HG03565 (cell line): Measurements from ENCODE around the gene PRSS22.
"Not testable (repeated sequence)": the region's sequence is repeated elsewhere in the genome, so short reads cannot be mapped to it uniquely, and the experiment has no call there.

Source experiments
- ATAC-seq: cut with Tn5 transposase; IDR thresholded peaks from one replicate; pipeline ENCODE4 v1.9.1; 2021; ENCODE audit warnings: mild to moderate bottlenecking, moderate library complexity; ENCODE audit not compliant: unreplicated experiment

PRSS22 gene, protein sequence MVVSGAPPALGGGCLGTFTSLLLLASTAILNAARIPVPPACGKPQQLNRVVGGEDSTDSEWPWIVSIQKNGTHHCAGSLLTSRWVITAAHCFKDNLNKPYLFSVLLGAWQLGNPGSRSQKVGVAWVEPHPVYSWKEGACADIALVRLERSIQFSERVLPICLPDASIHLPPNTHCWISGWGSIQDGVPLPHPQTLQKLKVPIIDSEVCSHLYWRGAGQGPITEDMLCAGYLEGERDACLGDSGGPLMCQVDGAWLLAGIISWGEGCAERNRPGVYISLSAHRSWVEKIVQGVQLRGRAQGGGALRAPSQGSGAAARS

DNA sequence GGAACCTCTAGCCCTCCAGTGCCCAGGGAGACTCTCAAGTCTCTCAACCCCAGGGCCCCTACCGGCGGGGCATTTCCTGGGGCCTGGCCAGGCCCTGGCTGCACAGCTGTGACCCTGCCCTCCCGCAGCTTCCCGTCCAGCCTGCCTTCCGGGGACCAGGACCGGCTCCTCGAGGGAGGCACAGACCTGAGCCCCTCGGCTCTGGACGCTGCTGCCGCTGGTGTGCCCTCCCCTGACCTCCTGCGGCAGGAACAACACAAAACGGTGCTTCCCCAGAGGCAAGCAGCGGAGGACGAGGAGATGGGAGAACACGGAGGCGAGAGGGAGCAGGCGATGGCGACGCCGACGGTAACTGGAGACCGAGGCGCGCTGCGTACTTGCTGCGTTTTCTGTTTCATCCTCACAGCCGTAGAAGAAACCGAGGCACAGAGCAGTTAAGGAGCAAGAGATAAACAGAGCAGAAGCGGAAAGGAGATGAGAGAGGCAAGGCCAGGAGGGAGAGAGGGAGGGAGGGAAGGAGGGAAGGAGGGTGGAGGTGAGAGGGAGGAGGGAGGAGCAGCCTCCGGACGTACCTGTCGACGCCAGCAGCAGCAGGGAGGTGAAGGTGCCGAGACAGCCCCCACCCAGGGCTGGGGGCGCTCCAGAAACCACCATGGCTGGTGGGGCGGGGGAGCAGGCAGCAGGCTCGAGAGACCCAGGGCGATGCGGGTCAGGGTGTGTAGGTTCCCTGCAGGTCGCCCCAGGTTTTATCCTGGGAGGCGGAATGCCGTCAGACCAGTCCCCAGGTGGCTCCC lies at the start of gene PRSS22:
PRSS22 (minus strand) TSS at position 720 of the 794 bp plus-strand sequence; CDS start at position 654, 66 bp downstream.
- ATAC-seq, result no peak

DNA sequence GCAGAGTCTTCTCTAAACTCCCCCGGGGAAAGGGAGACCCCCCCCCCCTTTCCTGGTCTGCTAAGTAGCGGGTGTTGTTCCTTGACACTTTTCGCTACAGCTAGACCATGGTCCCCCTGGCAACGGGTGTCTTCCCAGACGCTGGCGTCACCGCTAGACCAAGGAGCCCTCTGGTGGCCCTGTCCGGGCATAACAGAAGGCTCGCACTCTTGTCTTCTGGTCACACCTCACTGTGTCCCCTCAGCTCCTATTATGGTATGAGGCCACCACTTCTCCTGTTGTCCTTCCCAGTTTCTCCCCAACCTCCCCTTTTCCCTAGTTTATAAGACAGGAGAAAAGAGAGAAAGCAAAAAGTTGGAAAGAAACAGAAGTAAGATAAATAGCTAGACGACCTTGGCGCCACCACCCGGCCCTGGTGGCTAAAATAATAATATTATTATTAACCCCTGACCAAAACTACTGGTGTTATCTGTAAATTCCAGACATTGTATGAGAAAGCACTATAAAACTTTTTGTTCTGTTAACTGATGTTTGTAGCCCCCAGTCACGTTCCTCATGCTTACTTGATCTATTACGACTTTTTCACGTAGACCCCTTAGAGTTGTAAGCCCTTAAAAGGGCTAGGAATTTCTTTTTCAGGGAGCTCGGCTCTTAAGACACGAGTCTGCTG lies 49.2 kb upstream of the PRSS22 start:
- ATAC-seq, result not testable (repeated sequence)

DNA sequence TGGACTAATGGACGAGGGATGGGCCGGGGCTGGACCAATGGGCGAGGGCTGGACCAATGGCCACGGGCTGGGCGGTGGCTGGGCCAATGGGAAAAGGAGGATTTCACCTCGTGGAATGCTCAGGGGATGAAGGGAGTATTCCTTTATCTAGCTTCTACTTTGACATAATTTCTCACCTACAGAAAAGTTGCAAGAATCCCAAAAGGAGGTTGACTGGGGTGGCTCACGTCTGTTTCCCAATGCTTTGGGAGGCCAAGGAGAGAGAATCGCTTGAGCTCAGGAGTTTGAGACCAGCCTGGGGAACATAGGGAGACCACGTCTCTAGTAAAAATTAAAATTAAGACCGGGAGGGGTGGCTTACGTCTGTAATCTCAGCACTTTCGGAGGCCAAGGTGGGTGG lies 48.0 kb upstream of the PRSS22 start:
- ATAC-seq, result no peak

DNA sequence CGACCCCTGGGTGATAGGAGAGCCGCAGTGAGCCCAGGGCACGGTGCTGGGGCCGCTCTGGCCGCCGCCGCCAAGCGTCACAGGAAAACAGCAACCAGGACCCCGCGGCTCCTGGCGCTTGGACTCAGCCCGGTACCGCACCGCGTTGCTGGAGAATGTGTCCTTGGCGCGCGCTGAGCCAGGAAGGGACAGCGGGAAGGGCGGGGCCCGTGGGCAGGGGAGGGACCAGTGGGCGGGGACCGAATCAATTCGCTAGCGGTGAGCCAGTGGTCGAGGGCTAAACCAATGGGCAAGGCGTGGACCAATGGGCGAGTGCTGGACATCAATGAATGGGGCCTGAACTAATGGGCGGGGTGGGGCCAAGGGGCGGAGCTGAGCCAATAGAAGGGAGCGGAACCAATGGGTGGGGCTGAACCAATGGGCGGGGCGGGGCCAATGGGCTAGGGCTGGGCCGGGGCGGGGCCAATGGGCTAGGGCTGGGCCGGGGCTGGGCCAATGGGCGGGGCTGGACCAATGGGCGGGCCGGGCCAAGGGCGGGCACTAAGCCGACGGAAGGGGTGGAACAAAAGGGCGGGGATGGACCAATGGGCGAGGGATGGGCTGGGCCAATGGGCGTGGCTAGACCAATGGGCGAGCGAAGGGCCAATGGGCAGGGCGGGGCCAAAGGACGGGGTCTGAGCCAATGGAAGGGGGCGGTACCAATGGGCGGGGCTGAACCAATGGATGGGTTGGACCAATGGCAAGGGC lies 47.4 kb upstream of the PRSS22 start:
- ATAC-seq, result peak; percentile 56

DNA sequence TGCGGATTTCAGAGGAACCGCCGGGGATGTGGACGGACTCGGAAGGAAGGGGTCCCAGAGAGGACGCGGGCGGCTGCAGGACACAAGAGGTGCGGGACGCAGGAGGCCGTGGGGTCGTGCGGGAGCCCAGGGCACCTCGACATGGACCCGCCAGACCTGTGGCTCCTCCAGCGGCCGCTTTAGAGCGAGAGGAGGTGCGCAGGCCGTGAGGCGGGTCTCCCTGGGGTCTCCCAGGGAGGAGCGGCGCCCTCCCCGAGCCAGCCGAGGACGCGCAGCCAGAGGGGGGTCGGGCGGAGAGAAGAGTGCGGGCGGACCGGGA lies 46.9 kb upstream of the PRSS22 start:
- ATAC-seq, result no peak

DNA sequence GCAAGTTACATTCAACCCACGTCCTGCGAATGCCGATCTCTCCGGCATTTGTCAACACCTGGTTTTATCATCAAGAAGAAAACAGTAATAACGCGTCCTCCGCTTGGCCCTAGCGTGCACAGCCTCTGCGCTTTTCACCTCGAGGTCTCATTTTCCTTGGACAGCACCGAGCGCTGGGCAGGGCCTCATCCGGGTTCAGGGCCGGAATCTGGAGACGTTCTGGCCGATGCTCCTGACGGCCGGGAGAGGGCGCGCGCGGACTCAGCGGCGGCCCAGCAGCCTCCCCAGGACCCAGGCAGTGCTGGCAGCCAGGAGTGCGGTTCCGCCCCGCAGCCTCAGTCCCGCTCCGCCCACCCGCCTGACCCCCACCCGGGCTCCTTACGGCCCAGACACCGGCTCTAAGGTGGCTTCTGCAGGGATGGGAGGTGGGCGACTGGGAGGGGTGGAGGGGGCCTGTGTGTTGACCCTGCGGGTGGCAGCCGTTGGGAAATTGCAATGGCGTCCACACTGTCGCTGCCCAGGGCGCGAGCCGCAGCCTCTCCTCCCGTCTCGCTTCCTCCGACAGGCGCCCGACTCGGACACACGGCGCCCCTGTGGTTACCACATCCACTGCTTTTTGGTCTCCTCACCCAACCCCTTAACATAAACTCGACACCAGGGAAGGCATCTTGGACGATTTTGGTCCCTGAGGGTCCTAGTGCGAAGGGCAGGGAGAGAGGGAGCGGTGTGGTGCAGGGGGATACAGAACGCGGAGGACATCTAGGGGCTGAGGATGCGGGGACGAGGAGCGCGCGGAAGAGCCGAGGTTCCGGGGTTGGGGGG lies 46.3 kb upstream of the PRSS22 start:
- ATAC-seq, result peak; percentile 33

DNA sequence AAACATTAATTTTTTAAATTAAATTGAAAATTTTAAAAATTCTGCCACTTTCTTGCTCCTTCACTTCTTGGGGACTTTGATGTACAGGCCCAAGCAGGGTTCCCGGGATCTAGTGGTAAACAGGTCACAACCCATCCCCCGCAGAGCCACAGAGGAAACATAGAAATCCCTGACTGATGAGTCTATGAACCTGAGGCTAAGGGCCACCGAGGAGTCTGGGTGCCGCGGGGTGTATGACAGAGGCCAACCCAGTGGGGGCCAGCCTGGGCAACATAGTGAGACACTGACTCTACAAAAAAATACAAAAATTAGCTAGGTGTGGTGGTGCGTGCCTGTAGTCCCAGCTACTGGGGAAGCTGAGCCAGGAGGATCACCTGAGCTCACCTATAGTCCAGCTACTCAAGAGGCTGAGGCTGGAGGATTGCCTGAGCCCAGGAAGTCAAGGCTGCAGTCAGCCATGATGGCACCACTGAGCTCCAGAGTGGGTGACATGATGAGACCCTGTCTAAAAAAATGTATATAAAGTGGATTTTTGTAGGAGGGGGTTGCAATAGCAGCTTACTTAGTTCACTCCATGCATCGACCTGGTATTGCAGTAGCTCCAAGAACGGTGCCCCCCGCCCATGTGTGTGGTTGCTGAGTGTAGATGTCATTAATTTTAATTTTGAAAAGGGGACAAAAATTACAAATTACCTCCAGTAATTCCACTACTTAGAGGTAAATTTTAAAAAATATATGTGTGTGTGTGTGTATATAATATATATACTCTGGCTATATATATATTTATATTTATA lies 44.6 kb upstream of the PRSS22 start:
- ATAC-seq, result no peak

DNA sequence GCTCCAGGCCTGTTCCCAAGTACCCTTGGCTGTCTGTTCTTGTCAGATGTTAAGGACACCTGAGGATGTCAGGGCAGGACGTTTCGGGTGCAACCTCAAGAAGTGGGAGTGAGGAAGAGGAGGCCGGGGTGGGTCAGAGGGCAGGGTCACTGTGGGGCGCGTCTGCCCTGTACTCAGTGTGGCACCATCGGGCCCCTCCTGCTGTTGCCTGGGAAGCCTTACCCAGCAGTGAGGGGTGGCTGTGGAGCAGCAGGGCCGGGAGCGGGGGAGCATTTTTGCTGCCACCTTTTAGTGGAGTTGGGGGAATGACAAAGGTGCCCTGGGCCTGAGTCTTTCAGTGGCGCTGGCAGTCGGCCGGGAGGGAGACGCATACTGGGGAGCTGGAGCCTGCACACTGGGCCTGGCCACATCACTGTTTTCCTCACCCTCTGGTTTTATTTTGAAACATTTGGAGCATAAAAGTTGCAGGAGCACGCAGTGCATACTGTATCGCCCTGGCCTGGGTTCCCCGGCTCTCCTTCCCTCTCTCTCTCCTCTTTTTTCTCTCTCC lies 42.6 kb upstream of the PRSS22 start:
- ATAC-seq, result no peak

DNA sequence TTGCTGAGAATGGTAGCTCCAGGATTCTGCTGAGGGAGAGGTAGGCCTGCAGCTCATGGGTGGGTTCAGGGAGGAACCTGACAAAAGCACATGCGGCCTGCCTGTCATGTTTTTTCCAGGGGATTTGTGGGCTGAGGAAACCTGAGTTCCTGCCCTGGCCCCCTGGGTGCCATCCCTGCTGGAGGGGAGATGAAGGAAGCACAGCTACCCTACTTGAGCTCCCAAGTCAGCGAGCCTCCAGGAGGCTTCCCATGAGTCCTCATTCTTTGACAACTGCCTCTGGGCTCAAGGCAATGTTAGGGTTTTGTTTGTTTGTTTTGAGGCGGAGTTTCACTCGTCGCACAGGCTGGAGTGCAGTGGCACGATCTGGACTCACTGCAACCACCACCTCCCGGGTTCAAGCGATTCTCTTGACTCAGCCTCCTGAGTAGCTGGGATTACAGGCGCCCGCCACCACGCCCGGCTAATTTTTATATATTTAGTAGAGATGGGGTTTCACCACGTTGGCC lies 41.6 kb upstream of the PRSS22 start:
- ATAC-seq, result no peak

DNA sequence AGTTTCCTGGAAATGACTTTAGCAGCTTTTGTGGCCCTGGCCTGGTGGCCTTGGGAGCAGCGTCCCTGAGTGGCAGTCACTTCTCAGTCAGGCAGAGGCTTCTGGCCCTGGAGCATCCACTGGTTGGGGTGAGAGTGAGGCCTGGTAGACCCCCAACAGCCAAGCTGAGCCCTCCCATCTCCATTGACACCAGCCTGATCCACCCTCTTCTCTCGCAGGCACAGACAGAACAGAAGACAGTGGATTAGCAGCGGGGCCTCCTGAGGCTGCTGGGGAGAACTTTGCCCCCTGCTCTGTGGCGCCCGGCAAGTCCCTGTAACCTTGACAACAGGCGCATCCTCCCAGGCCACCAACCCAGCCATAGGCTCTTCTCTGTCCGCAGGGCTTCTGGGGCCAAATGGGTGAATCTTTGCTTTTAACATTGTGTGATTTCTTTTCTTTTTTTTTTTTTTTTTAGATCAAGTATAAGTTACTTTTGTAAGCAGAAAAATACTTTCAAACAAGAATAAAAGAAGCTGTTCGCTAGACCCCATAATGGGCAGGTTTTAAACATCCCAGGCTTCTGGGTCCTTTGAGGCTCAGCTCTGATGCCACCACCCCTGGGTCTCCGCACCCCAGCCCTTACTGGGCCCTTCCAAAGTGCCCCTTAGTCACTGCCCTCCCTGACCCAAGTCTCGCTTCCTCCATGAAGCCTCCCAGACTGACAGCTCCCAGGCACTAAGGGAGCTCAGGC lies 41.0 kb upstream of the PRSS22 start:
- no peak for ATAC-seq

DNA sequence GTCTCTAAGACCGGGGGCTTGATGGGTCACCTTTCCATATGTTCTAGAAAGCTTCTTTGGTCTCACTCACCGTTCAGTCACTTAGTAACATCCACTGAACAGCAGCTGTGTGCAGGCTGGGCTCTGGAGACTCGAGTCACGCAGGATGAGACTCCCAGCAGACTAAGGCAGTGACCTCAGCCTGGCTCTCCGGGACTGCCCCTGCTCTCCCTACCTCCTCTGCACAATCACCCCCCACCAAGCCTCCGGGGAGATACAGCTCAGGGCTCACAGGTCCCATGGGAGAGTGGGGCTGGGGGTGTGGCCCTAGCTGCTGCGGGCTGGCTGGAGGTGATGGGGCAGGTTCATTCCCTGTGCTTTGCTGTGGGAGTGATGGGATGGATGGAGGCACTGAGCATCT lies 39.1 kb upstream of the PRSS22 start:
- ATAC-seq, result peak; percentile 41

DNA sequence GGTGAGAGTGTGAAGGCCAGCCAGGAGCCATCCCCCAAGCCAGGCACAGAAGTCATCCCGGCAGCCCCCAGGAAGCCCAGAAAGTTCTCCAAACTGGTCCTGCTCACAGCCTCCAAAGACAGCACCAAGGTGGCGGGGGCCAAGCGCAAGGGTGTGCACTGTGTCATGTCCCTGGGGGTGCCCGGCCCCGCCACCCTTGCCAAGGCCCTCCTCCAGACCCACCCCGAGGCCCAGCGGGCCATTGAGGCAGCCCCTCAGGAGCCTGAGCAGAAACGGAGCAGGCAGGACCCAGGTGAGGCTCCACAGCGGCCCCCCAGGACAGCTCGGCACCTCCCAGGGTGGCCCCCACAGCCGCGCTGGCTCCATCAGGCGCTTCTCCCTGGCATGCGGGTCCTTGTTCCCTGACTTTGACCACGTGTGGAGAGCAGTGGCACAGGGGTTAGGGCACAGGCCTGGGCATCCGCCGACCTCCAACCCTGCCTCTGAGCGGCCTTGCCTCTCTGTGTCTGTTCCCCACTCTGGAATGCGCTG lies 38.6 kb upstream of the PRSS22 start:
- ATAC-seq, result no peak

DNA sequence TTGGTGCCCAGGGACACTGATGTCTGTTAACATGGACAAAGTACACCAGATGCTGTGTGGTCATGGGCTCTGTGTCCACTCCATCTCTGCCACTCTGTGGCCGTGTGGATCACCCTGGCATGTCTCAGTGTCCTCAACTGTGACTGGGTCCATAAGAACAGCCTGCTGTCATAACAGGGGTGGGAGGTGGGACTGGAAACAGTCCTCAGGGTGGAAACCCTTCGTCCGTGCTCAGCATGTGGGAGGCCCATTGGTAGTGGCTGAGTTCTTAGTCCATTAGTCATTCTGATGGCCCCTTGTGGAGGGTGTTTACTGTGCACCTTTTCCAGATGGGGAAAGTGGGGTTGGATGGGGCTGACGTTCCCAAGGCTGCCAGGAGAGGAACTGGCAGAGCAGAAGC lies 37.8 kb upstream of the PRSS22 start:
- ATAC-seq, result no peak

DNA sequence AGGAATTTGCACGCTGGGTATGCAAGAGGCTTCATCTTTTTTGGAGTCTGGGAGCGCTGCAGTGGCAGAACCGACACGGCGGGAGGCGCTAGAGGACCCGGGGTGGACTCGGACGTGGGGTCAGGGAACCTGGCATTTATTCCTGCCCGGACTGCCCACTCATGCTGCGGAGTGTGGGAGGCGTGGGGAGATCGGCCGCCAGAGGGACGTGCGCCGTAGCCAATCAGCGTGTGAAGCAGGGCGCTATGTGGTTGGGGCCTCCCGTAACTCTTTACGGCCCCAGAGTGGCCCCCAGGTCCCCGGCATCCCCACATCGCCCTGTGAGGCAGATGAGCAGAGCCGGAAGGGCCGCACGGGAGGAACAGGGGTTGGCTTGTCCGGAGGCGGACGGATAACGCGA lies 36.3 kb upstream of the PRSS22 start:
- no peak for ATAC-seq

DNA sequence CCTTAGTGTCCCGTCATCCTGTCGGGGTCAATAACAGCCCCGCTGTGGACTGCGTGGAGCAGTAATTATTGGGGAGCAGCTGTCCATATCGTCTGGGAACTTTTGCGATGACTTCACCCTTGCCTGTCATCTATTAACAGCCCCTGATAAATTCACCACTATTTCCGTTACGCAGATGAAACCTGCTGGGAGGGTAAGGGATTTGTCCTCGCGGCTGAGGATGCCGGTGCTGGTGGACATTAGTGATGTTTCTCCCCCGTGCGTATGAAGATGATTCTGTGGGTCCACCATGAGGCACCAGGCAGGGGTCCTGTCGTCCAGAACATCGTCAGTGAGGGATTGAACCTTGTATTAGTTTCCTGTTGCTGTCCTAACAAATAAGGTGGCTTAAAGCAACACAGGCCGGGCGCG lies 26.1 kb upstream of the PRSS22 start:
- ATAC-seq, result no peak

DNA sequence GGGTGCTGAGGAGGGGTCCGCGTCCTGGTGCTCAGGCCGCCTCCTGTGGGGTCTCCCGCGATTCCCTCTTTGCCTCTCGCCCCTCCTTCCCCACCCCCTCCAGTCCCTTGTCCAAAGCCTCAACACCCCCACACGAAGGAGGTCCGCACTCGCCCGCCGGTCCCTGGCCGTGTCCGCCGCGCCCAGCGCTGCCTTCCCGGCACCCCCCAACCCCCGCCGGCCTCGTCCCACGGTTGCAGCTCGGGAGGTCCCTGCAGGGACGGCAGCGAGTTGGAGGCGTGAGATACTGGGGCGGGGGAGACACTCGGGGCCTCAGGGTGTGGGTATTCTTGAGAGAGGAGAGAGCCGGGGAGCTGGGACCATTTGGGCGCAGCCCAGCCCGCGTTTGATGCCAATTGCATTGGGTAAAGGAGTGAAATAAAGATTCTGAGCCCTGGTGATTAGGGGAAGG lies 25.5 kb upstream of the PRSS22 start:
- ATAC-seq, result no peak

DNA sequence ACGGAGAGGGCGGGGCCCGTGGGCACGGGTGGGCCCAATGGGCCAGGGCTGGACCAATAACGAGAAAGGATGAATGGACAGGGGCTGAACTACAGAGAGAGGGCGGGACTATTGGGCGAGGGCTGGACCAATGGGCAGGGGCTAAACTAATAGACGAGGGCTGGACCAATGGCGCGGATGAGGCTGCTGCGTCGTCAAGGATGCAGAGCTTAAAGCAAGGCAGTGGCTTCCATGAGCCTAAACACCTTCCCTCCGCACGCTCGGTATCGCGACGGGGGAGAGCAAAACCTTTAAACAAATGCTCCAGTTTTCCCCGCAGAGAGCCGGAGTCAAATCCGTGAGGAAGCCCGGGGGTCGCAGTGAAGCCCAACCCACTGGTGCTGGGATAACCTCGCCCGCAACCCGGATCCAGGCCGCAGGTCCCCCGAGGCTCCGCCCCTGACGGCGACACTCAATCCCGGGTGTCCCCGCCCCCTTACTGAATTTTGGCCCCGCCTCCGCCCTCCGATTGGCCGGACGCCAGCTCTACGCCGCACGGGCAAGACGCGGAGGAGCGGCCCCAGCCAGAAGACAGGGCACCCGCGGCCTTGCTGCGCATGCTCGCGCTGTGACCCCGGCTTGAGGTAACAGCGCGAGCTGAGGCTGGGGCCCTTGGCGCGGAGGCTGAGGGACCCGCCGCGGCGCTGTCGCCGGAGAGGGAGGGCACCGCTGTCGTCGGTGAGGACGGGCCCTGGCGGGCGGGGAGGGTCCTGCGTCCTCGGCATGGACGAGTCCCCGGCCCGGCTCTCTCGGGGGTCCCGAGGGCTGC lies 24.9 kb upstream of the PRSS22 start, which contains the start of gene FLYWCH2:
FLYWCH2 (plus strand) TSS at position 566 of the 808 bp plus-strand sequence. CDS start 13,235 bp downstream, outside the sequence.
- ATAC-seq, result peak; percentile 74
